ENCODE measurements around the gene GPR15LG.

- TF ChIP-seq CREB1 (IDR thresholded peaks at IDR 0.05; ENCODE audit: low read depth), result no peak
- no peak for TF ChIP-seq ZBTB4 (CRISPR knock-in tag; IDR thresholded peaks at IDR 0.05)
- TF ChIP-seq CTCF (IDR thresholded peaks at IDR 0.05 in 2 of 3, conservative IDR thresholded peaks at IDR 0.05 in 1 of 3; ENCODE audit: control insufficient read depth in 2 of 3, extremely low read depth in 1 of 3, insufficient read depth in 1 of 3, low read depth in 3 of 3, low read length in 3 of 3), result no peak
Measured at GRCh38 chr10:84200537-84201243, 27.1 kb downstream of the GPR15LG start.

All from GM12878 (cell line).